Stomach smooth muscle (tissue), 2 donors: Measurements from ENCODE around the gene C11orf54.
A peak's percentile ranks its signal among the peaks of the same experiment; 100 is the strongest.
"Not testable (repeated sequence)": the region's sequence is repeated elsewhere in the genome, so short reads cannot be mapped to it uniquely, and the experiment has no call there.

Experiments used
- H3K27ac ChIP-seq: one replicate; pipeline ENCODE4 v1.7.0; 2013; ENCODE audit warnings: mild to moderate bottlenecking, low read length, inconsistent platforms
- H3K27me3 ChIP-seq, 2 donors: one replicate each; pipeline ENCODE4 v1.7.0; 2013; ENCODE audit warnings: low read length in 2 of 2; ENCODE audit not compliant: insufficient read depth in 2 of 2, control insufficient read depth in 1 of 2
- H3K36me3 ChIP-seq, 2 donors: one replicate each; pipeline ENCODE4 v1.7.0; 2013; ENCODE audit warnings: low read length in 2 of 2; ENCODE audit not compliant: control insufficient read depth in 2 of 2, insufficient read depth in 2 of 2
- H3K4me1 ChIP-seq: one replicate; pipeline ENCODE4 v1.7.0; 2013; ENCODE audit warnings: low read length; ENCODE audit not compliant: control insufficient read depth, insufficient read depth
- H3K4me3 ChIP-seq, 2 donors: one replicate each; pipeline ENCODE4 v1.7.0; 2013; ENCODE audit warnings: low read length in 2 of 2
- H3K9ac ChIP-seq, 2 donors: one replicate each; pipeline ENCODE4 v1.7.0; 2013; ENCODE audit warnings: low read length in 2 of 2, mild to moderate bottlenecking in 1 of 2
- H3K9me3 ChIP-seq, 2 donors: one replicate each; pipeline ENCODE4 v1.7.0; 2013; ENCODE audit warnings: low read length in 2 of 2; ENCODE audit not compliant: control insufficient read depth in 2 of 2
- donor health status: healthy.
- donor health status: Pancreatic carcinoma.

The C11orf54 gene

GRCh38 chr11:93745005-93745755, 3.7 kb downstream of the C11orf54 start:
- not testable (repeated sequence) for H3K27me3 ChIP-seq, H3K36me3 ChIP-seq, H3K9me3 ChIP-seq
- peak overlapping the region; percentile 63 for H3K27ac ChIP-seq
- peak overlapping the region; percentile 57 to 58 for H3K9ac ChIP-seq
- H3K4me1 ChIP-seq, result peaks cover 23% of the 10 kb centered on the region
- H3K4me3 ChIP-seq, result peak overlapping the region; percentile 32 to 55

GRCh38 chr11:93746101-93746500, 4.6 kb downstream of the C11orf54 start:
- no peak overlapping the region for H3K4me3 ChIP-seq

GRCh38 chr11:93747122-93747521, 5.7 kb downstream of the C11orf54 start:
- Histone ChIP-seq H3K36me3 (peaks cover 0 to 4% of the 10 kb centered on the region in 2 donors), H3K4me3 (no peak overlapping the region), H3K27ac (no peak overlapping the region), H3K9ac (no peak overlapping the region), H3K4me1 (peaks cover 22% of the 10 kb centered on the region), H3K27me3 (no peaks in the 10 kb centered on the region), H3K9me3 (no peaks in the 10 kb centered on the region)

More at GRCh38 chr11:93746101-93746500, 4.6 kb downstream of the C11orf54 start:
- peaks cover 22% of the 10 kb centered on the region for H3K4me1 ChIP-seq
- H3K27ac ChIP-seq, result peak overlapping the region; percentile 63
- no peaks in the 10 kb centered on the region for H3K9me3 ChIP-seq
- no peaks in the 10 kb centered on the region for H3K27me3 ChIP-seq
- peaks cover 2 to 4% of the 10 kb centered on the region in 2 donors for H3K36me3 ChIP-seq
- no peak overlapping the region for H3K9ac ChIP-seq

DNA sequence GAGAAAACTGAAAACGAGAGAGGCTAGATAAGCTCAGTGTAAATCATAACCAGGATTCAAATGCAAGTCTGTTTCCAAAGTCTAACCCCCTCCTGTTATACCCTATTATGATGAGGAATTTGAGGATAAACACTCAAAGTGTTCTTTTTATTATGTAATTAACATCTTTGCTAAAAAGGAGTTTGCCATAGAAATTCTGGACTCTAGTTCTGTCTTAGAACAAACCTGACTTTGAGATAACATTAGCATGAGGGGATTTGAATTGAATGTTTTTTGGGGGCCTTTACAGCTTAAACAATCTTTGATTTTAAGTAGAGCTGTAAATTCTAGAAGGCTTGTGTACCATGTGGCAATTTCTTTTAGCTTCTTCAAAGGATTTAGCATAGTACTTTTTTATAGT, 9.5 kb downstream of the C11orf54 start:
- Histone ChIP-seq H3K27me3 (no peaks in the 10 kb centered on the region), H3K4me3 (no peak overlapping the region), H3K27ac (no peak overlapping the region), H3K9me3 (no peaks in the 10 kb centered on the region), H3K4me1 (no peaks in the 10 kb centered on the region), H3K36me3 (peaks cover 0 to 7% of the 10 kb centered on the region in 2 donors), H3K9ac (no peak overlapping the region)

- H3K36me3 ChIP-seq, result peaks cover 2 to 22% of the 10 kb centered on the region in 2 donors
- no peak overlapping the region for H3K27ac ChIP-seq
- no peak overlapping the region for H3K4me3 ChIP-seq
- no peak overlapping the region for H3K9ac ChIP-seq
- H3K4me1 ChIP-seq, result no peaks in the 10 kb centered on the region
- H3K9me3 ChIP-seq, result no peaks in the 10 kb centered on the region
- no peaks in the 10 kb centered on the region for H3K27me3 ChIP-seq
Measured at GRCh38 chr11:93753241-93753640, 11.8 kb downstream of the C11orf54 start.

DNA sequence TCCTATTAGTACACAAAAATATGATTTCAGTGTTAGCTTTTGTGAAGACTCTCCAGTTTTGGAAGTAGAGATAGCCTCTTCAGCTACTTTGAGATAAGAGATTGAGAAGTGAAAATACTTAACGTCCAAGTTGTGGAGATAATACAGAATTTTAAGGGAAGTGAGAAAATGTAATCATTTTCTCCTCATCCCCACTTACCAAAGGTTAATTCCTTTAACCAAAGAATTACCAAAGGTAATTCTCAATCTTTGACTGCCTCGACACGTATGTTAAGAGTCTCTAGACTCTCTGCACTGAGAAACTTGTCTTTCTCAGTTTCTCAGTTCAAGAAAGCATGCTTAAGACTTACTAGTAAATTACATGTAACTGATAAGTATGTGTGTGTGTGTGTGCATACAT, 15.3 kb downstream of the C11orf54 start:
- no peaks in the 10 kb centered on the region for H3K9me3 ChIP-seq

GRCh38 chr11:93757301-93757700, 15.8 kb downstream of the C11orf54 start:
- Histone ChIP-seq H3K4me1 (no peaks in the 10 kb centered on the region), H3K9me3 (no peaks in the 10 kb centered on the region), H3K36me3 (peaks cover 4 to 29% of the 10 kb centered on the region in 2 donors), H3K4me3 (no peak overlapping the region), H3K27ac (no peak overlapping the region), H3K9ac (no peak overlapping the region), H3K27me3 (no peaks in the 10 kb centered on the region)

More for the DNA sequence above, 15.3 kb downstream of the C11orf54 start:
- Histone ChIP-seq H3K9ac (no peak overlapping the region), H3K27me3 (no peaks in the 10 kb centered on the region), H3K4me3 (no peak overlapping the region), H3K36me3 (peaks cover 4 to 28% of the 10 kb centered on the region in 2 donors), H3K27ac (no peak overlapping the region), H3K4me1 (no peaks in the 10 kb centered on the region)

DNA sequence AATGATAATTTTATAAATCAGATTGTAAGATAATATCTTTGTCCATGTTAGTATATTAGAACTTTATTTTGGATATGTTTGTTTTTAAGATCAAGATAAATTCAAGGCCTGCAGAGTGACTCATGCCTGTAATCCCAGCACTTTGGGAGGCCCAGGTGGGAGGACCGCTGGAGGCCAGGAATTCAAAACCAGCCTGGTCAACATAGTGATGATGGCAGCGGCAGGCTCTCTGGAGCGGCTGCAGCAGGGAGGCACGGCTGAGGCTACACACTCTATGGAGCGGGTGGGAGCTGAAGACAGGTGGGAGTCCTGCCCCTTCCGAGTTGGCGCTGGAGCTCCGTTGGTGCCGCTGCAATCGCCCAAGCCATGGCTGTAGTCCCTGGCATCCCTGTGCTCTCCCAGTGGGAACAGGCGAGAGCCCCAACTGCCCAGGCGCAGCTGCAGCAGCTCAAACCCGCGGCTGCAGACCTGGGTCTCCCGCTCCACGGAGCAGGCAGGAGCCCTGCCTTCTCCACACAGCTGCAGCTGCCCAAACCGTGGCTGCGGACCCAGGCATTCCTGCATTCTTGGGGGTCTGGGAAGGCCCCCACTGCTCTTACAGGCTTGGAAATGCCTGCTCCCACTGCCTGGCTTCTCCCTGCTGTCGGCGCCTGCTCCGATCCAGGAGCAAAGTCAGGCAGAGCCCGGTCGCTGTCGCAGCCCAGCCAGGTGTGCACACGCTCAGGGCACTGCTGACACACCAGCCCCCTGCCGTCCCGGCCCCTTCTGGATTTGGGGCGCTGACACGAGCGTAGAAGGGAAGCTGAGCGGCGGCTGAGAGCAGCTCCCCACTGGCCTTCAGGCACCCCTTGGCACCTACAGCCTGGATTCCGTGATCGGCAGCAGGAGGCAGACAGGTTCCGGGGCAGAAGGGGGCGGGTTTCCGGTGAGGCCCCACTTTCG, 16.7 kb downstream of the C11orf54 start:
- Histone ChIP-seq H3K4me3 (no peak overlapping the region), H3K9me3 (no peaks in the 10 kb centered on the region), H3K4me1 (no peaks in the 10 kb centered on the region), H3K36me3 (peaks cover 4 to 36% of the 10 kb centered on the region in 2 donors), H3K27me3 (no peaks in the 10 kb centered on the region), H3K9ac (no peak overlapping the region), H3K27ac (no peak overlapping the region)

- not testable (repeated sequence) for H3K27ac ChIP-seq, H3K4me3 ChIP-seq, H3K9ac ChIP-seq, H3K27me3 ChIP-seq, H3K9me3 ChIP-seq, H3K4me1 ChIP-seq
- peaks cover 4 to 33% of the 10 kb centered on the region in 2 donors for H3K36me3 ChIP-seq
Measured at GRCh38 chr11:93759123-93759522, 17.7 kb downstream of the C11orf54 start.

DNA sequence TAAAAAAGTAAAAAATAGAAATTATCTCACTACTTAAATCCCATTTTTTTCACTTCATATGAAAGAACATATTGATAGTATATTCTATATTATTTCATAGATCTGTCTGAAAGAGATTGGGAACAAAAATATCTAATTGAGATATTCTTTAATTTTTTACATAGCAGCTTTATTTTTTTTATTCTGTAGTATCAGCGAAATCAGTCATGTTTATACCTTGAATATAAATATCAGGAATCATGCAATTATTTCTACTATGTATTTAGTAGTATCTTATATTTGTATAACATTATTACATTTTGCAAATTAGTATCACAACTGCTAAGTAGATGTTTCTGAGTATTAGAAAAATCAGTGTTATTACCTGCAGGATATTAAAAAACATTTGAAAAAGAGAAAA, 20.4 kb downstream of the C11orf54 start:
- Histone ChIP-seq H3K9me3 (no peaks in the 10 kb centered on the region), H3K9ac (no peak overlapping the region), H3K4me3 (no peak overlapping the region), H3K27ac (no peak overlapping the region), H3K27me3 (no peaks in the 10 kb centered on the region), H3K4me1 (no peaks in the 10 kb centered on the region), H3K36me3 (peaks cover 4 to 23% of the 10 kb centered on the region in 2 donors)
